MM.1S (cell line): ENCODE data around the gene SV2B.

ENCODE experiments used
- DNase-seq: peaks from one replicate; pipeline ENCODE4 v3.0.0-alpha.2; 2015
- H2AFZ ChIP-seq: fragments of 300-600 bp; sonication (generic); 2 replicates; pipeline ENCODE4 v1.6.0; 2016; ENCODE audit warnings: antibody characterized with exemption, low read length
- H3F3A ChIP-seq: fragments of 300-600 bp; sonication (generic); 2 replicates; pipeline ENCODE4 v1.6.1; 2016; ENCODE audit warnings: mild to moderate bottlenecking, antibody characterized with exemption, low read length, moderate library complexity, mixed read lengths; ENCODE audit not compliant: insufficient read depth
- H3K27ac ChIP-seq: fragments of 300-600 bp; sonication (generic); 2 replicates; pipeline ENCODE4 v1.5.1; 2016; ENCODE audit warnings: mild to moderate bottlenecking, low read length
- H3K27me3 ChIP-seq: fragments of 300-600 bp; sonication (generic); replicated peaks from 2 replicates; pipeline ENCODE4 v1.6.0; 2016; ENCODE audit warnings: low read length; ENCODE audit not compliant: insufficient read depth
- H3K36me3 ChIP-seq: fragments of 300-600 bp; sonication (generic); replicated peaks from 2 replicates; pipeline ENCODE4 v1.6.1; 2016; ENCODE audit warnings: mild to moderate bottlenecking, low read length, mixed read lengths; ENCODE audit not compliant: insufficient read depth
- H3K4me1 ChIP-seq: fragments of 300-600 bp; sonication (generic); 2 replicates; pipeline ENCODE4 v1.6.1; 2016; ENCODE audit warnings: low read length, mixed read lengths
- H3K4me2 ChIP-seq: fragments of 300-600 bp; sonication (generic); 2 replicates; pipeline ENCODE4 v1.6.0; 2016; ENCODE audit warnings: low read depth, low read length
- H3K4me3 ChIP-seq: fragments of 300-600 bp; sonication (generic); 2 replicates; pipeline ENCODE4 v1.5.1; 2016; ENCODE audit warnings: low read length, mixed read lengths
- H3K79me2 ChIP-seq: fragments of 300-600 bp; sonication (generic); 2 replicates; pipeline ENCODE4 v1.6.1; 2016; ENCODE audit warnings: mixed run types, low read length, mixed read lengths
- H3K9ac ChIP-seq: fragments of 300-600 bp; sonication (generic); 2 replicates; pipeline ENCODE4 v1.6.1; 2016; ENCODE audit warnings: low read length, mixed read lengths
- H3K9me2 ChIP-seq: fragments of 300-600 bp; sonication (generic); replicated peaks from 2 replicates; pipeline ENCODE4 v1.6.1; 2016; ENCODE audit warnings: mild to moderate bottlenecking, low read length, mixed read lengths; ENCODE audit not compliant: insufficient read depth
- H3K9me3 ChIP-seq: fragments of 300-600 bp; sonication (generic); replicated peaks from 2 replicates; pipeline ENCODE4 v1.6.1; 2016; ENCODE audit warnings: mild to moderate bottlenecking, low read length, mixed read lengths; ENCODE audit not compliant: insufficient read depth
- H4K20me1 ChIP-seq: fragments of 300-600 bp; sonication (generic); 2 replicates; pipeline ENCODE4 v1.6.1; 2016; ENCODE audit warnings: mild to moderate bottlenecking, low read length, moderate library complexity, mixed read lengths; ENCODE audit not compliant: insufficient read depth
- EZH2 ChIP-seq: fragments of 300-600 bp; sonication (generic); optimal IDR thresholded peaks from 2 replicates; pipeline ENCODE3; 2017; ENCODE audit warnings: low read depth, mild to moderate bottlenecking, antibody characterized with exemption, low read length, mixed read lengths
- EZH2phosphoT487 ChIP-seq: fragments of 300-600 bp; sonication (generic); IDR thresholded peaks from 2 replicates; pipeline ENCODE4 v1.6.1; 2018; ENCODE audit warnings: antibody characterized with exemption, low read length
- TF ChIP-seq, protein P1 (sequence below): fragments of 300-600 bp; sonication (generic); IDR thresholded peaks from 2 replicates; pipeline ENCODE4 v1.5.1; 2016; ENCODE audit warnings: antibody characterized with exemption, low read length, mixed read lengths

Gene SV2B

DNA sequence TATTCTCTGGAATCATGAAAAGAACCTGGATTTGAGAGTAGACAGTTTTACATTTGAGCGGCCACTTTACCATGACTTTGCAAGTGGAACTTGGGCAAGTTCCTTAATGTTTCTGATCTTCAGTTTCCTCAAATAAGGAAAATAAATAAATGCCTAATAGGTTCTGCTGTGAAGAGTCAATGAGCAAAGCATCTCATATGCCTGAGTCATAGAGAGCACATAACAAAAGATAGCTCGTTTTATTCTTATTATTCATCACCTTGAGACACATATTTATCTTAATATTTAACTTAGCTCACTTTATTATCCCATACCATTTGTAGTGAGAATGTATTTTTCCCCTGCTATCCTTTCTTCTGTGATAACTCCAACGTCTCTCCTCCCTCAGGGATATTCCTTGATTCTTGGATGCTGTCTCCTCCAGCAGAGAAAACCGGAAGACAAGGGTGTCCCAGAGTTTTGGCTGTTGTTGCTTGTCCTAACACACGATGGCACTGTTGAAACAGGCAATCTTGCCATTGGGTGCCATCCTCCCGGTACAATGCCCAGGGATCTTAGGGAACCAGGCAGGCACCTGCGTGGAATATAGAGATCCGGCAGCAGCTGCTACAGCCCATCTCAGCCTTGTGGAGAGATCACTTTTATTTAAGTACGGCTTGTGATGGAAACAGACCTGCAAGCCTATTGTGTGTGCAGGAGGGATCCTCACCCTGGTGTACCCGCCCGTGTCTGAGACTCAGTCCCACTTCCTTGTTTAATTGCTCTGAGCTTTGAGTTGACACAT lies 44.3 kb upstream of the SV2B start:
- Histone ChIP-seq H3K27me3 (no peaks in the 10 kb centered on the region), H3K4me3 (no peak overlapping the region), H3K36me3 (no peaks in the 10 kb centered on the region), H3K9me3 (no peaks in the 10 kb centered on the region), H2AFZ (no peak overlapping the region), H3K4me2 (no peak overlapping the region), H3F3A (no peaks in the 10 kb centered on the region), H3K4me1 (no peaks in the 10 kb centered on the region), H3K79me2 (no peaks in the 10 kb centered on the region), H4K20me1 (no peaks in the 10 kb centered on the region), H3K9me2 (no peaks in the 10 kb centered on the region), H3K27ac (no peak overlapping the region), H3K9ac (no peak overlapping the region)
- DNase-seq, result peak; percentile 62
- no peak for TF ChIP-seq EZH2phosphoT487
- no peak for TF ChIP-seq EZH2
- TF ChIP-seq, protein P1, sequence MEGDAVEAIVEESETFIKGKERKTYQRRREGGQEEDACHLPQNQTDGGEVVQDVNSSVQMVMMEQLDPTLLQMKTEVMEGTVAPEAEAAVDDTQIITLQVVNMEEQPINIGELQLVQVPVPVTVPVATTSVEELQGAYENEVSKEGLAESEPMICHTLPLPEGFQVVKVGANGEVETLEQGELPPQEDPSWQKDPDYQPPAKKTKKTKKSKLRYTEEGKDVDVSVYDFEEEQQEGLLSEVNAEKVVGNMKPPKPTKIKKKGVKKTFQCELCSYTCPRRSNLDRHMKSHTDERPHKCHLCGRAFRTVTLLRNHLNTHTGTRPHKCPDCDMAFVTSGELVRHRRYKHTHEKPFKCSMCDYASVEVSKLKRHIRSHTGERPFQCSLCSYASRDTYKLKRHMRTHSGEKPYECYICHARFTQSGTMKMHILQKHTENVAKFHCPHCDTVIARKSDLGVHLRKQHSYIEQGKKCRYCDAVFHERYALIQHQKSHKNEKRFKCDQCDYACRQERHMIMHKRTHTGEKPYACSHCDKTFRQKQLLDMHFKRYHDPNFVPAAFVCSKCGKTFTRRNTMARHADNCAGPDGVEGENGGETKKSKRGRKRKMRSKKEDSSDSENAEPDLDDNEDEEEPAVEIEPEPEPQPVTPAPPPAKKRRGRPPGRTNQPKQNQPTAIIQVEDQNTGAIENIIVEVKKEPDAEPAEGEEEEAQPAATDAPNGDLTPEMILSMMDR, result peak; percentile 89

DNA sequence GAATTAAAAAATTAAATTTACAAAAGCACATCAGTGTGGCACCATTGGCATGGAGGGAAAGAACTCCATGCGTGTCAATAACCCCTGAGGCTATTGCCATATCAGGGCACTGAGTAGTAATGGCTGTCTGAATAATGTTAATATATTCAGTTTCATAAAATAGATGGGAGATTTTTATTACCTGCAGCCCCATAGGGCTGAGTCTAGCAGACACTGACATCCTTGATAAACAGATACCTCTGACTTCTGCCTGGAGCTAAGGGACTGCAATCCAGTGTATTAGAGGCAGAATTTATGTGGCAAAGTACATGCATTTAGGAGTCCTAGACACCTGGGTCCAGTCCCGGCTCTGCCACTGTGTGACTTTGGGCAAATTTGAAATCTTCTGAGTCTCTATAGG lies 38.8 kb upstream of the SV2B start:
- Histone ChIP-seq H3K36me3 (no peaks in the 10 kb centered on the region), H3K9me3 (no peaks in the 10 kb centered on the region), H3K9ac (no peak overlapping the region), H3K4me3 (no peak overlapping the region), H3K79me2 (no peaks in the 10 kb centered on the region), H3K4me2 (no peak overlapping the region), H2AFZ (no peak overlapping the region), H3K4me1 (no peaks in the 10 kb centered on the region), H4K20me1 (no peaks in the 10 kb centered on the region), H3K9me2 (no peaks in the 10 kb centered on the region), H3K27me3 (no peaks in the 10 kb centered on the region), H3K27ac (no peak overlapping the region), H3F3A (no peaks in the 10 kb centered on the region)
- no peak for DNase-seq
- TF ChIP-seq EZH2phosphoT487 (no peak), EZH2 (no peak)
- TF ChIP-seq, protein P1, result no peak

DNA sequence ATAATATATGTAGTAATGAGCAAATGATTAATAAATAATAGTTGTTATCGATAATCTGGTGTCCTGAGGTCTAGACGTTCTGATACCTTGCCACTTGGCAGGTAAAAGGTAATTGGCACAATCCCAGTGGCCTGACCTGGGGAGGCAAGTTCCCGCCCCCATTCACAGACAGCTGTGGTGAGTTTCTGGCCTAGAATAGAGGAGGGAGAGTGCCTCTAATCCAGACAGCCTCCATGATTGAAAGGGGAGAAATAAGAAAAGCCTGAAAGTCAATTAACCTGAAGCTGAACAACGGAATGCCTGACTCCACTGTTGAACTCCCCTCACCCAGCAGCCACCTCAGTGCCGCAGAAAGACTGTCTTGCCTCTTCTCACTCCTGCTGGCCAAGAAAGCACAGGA lies 38.1 kb upstream of the SV2B start:
- TF ChIP-seq, protein P1, result no peak
- Histone ChIP-seq H2AFZ (peak overlapping the region; percentile 22; the same call in 1 of the 2 replicates), H3K4me3 (no peak overlapping the region), H3K36me3 (no peaks in the 10 kb centered on the region), H3K27ac (no peak overlapping the region), H3K4me1 (no peaks in the 10 kb centered on the region), H3K9ac (no peak overlapping the region), H3K79me2 (no peaks in the 10 kb centered on the region), H3K9me3 (no peaks in the 10 kb centered on the region), H3F3A (no peaks in the 10 kb centered on the region), H4K20me1 (no peaks in the 10 kb centered on the region), H3K9me2 (no peaks in the 10 kb centered on the region), H3K4me2 (no peak overlapping the region), H3K27me3 (no peaks in the 10 kb centered on the region)
- no peak for DNase-seq
